ENCODE data around the gene CXCR6. TPM values are rescaled to one million over a fixed set of nuclear protein-coding genes. Genes with fewer than 3 reads are reported as not detected.

CXCR6 gene
- total RNA-seq, 1 experiment from 2014 or later = not detected

DNA sequence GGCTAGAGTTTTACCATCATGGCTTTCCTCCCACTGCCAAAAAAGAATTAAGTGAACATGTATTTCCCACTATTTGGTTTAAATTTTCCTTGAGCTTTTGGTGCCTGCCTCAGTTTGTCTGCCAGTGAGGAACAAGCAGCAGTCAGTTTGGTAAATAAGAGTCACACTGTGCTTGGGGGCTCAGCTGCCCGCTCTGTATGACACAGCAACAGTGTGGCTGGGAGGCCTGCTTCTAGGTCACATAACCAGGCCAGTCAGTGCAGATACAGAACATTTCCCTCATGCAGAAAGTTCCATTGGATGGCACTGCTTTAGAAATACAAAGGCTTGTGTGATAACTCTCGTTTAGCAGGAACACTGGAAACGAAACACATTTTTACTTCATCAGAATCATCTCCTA lies 26.7 kb downstream of the CXCR6 start:
- no peak overlapping the region for H4K8ac ChIP-seq (replicated peaks; ENCODE audit: insufficient read length, low read depth, low read length)
- no peak overlapping the region for H3K4me2 ChIP-seq (ENCODE audit: insufficient read depth, insufficient read length, low read length)
- no peak overlapping the region for H3T11ph ChIP-seq (ENCODE audit: low read length)

More for the DNA sequence above, 26.7 kb downstream of the CXCR6 start:
- H2BK15ac ChIP-seq (ENCODE audit: low read depth, low read length) = no peak overlapping the region
- H3K4me1 Mint-ChIP-seq = no peaks in the 10 kb centered on the region
- WGBS (ENCODE audit: extremely low coverage, insufficient read length, low lambda C conversion rate) = no CpG with 5 or more reads among the region's 3 CpGs
- H3K18ac ChIP-seq (ENCODE audit: insufficient read length, low read depth, low read length) = no peak overlapping the region
- H4K20me1 ChIP-seq (ENCODE audit: control insufficient read depth, insufficient read depth, insufficient read length) = no peaks in the 10 kb centered on the region
- no peak overlapping the region; a peak in 1 of 5 replicates for H3K4me3 Mint-ChIP-seq
- no peak overlapping the region for H4K91ac ChIP-seq (ENCODE audit: insufficient read length, low read depth, low read length)
- no peaks in the 10 kb centered on the region for H3K23me2 ChIP-seq (ENCODE audit: insufficient read length, low read depth, low read length, poor library complexity, severe bottlenecking)
- peaks cover 18 to 74% (median 68%) of the 10 kb centered on the region in 3 experiments; a peak in 6 of 7 replicates for H3K36me3 Mint-ChIP-seq (ENCODE audit: insufficient read depth in 1 of 3, low read depth in 3 of 3)
- no peaks in the 10 kb centered on the region for H3K79me2 ChIP-seq (ENCODE audit: insufficient read depth, low read length)
- H2BK120ac ChIP-seq (ENCODE audit: low read depth, low read length, poor library complexity, severe bottlenecking) = no peak overlapping the region
- no peak overlapping the region for H2BK12ac ChIP-seq (ENCODE audit: insufficient read length, low read depth, low read length)
- TF ChIP-seq, protein P1, sequence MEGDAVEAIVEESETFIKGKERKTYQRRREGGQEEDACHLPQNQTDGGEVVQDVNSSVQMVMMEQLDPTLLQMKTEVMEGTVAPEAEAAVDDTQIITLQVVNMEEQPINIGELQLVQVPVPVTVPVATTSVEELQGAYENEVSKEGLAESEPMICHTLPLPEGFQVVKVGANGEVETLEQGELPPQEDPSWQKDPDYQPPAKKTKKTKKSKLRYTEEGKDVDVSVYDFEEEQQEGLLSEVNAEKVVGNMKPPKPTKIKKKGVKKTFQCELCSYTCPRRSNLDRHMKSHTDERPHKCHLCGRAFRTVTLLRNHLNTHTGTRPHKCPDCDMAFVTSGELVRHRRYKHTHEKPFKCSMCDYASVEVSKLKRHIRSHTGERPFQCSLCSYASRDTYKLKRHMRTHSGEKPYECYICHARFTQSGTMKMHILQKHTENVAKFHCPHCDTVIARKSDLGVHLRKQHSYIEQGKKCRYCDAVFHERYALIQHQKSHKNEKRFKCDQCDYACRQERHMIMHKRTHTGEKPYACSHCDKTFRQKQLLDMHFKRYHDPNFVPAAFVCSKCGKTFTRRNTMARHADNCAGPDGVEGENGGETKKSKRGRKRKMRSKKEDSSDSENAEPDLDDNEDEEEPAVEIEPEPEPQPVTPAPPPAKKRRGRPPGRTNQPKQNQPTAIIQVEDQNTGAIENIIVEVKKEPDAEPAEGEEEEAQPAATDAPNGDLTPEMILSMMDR (conservative IDR thresholded peaks at IDR 0.05) = no peak
- no peak overlapping the region for H3K56ac ChIP-seq (ENCODE audit: insufficient read length, low read depth, low read length)
- H3K79me1 ChIP-seq (ENCODE audit: insufficient read depth, low read depth, low read length, poor library complexity, severe bottlenecking) = no peaks in the 10 kb centered on the region
- H3K27me3 ChIP-seq (ENCODE audit: insufficient read depth, low read length) = no peaks in the 10 kb centered on the region
- H3K4me1 ChIP-seq (ENCODE audit: insufficient read depth, low read length) = no peaks in the 10 kb centered on the region
- no peak for DNase-seq
- H3K14ac ChIP-seq (ENCODE audit: insufficient read depth, low read length) = no peak overlapping the region
- H2BK5ac ChIP-seq (ENCODE audit: insufficient read length, low read length) = no peak overlapping the region
- no peak overlapping the region for H3K23ac ChIP-seq (ENCODE audit: insufficient read length, low read depth, low read length)
- no peaks in the 10 kb centered on the region for H3K9me3 ChIP-seq (ENCODE audit: control insufficient read depth, low read depth, low read length)
- no peak overlapping the region for H2BK20ac ChIP-seq (ENCODE audit: low read depth, low read length, poor library complexity, severe bottlenecking)
- no peak overlapping the region for H2AFZ ChIP-seq (ENCODE audit: low read length)
- no peak overlapping the region for H4K5ac ChIP-seq (ENCODE audit: insufficient read length, low read depth, low read length)
- peaks cover 1% of the 10 kb centered on the region; the same call in 1 of the 2 replicates for H3K27me3 Mint-ChIP-seq (ENCODE audit: low read depth)
- no peak overlapping the region for H2AK5ac ChIP-seq (ENCODE audit: insufficient read length, low read length)
- no peak overlapping the region for H3K9ac ChIP-seq (ENCODE audit: extremely low read depth, insufficient read length, low read length)
- no peak overlapping the region for H3K27ac Mint-ChIP-seq
- H3K4ac ChIP-seq (ENCODE audit: low read depth, low read length) = no peak overlapping the region
- H3K27ac ChIP-seq (ENCODE audit: insufficient read length, low read depth, low read length) = no peak overlapping the region
- no peaks in the 10 kb centered on the region for H3K9me3 Mint-ChIP-seq

All from H9 (cell line).